ENCODE results near the gene TTC13. TPM values are rescaled to one million over a fixed set of nuclear protein-coding genes. Genes with fewer than 3 reads are reported as not detected.

TTC13 gene
- total RNA-seq, 3 donors from 2014 or later = 10.5 to 14.3 (median 13.1) TPM

DNA sequence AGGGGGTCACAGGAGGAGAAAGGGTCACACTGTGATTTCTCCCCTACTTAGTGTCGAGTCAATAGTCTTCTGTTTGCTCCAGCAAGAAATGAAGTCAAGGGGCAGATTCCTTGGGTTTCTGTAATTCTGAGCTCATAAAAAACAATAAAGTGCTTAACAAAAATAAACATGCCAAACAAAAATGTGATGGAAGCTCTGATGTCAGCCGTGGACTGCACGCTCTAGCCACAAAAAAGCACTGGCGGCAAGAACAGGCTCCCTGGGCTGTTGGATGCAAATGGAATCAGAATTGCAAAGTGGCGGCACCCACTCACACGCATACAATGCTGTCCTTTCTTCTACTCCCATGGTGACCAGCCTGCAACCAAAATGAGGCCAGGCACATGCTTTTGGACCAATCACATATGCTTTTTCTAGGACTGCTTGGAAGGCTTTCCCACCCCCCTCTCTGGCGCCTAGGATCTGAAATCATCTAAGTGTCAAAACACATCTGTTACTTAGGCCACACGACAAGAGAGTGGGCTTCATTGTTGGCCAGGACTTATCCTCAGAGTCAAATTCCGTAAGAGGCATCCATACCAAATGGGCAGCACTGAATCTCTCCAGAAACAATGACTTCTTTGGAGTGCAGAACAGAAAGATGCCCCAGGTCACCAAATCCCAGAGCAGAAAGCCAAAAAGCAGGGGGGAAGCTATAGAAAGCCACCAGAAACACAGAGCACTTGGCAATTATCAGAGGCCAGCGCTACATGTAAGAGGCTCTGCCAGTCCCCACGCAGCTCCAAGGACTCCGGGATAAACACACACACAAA is 119.5 kb downstream of the TTC13 start:
- H3K36me3 Mint-ChIP-seq (ENCODE audit: insufficient read depth) = peaks cover 10% of the 10 kb centered on the region
- H3K4me3 Mint-ChIP-seq = no peak overlapping the region
- no peak for ATAC-seq
- DNase-seq = no peak
- peaks cover 5% of the 10 kb centered on the region for H3K4me1 Mint-ChIP-seq (ENCODE audit: low read depth)
- no peaks in the 10 kb centered on the region for H3K9me3 Mint-ChIP-seq
- no peaks in the 10 kb centered on the region for H3K27me3 Mint-ChIP-seq (ENCODE audit: low read depth)

DNA sequence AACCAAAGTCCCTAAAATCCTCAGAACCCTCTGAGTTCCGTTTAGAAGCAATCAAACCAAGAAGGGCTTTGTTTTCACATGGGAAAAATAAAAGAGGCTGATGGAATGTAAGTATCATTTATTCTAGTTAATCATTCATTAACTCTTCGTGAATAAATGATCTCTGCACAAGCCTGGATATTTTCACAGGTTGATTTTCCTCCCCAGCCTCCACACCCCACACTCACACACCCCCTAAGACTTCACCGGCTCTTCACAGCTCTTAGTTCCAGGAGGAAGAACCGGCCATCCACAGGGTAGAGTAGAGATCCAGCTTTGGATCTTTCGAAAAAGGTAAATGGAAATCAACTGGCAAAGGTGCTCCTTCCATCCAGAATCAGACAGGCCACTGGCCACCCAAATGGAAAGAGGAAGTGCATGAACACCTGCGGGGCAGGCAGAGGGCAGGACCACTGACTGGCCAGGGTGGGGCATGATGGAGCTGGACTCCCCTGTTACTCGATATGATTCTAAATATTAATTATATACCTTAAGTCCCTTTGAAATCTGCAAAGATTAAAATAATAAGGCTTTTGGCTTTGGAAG is 120.3 kb downstream of the TTC13 start:
- H3K9me3 Mint-ChIP-seq = no peaks in the 10 kb centered on the region
- DNase-seq (no peak), ATAC-seq (no peak)
- peaks cover 11% of the 10 kb centered on the region for H3K36me3 Mint-ChIP-seq (ENCODE audit: insufficient read depth)
- H3K4me1 Mint-ChIP-seq (ENCODE audit: low read depth) = peaks cover 3% of the 10 kb centered on the region
- H3K4me3 Mint-ChIP-seq = no peak overlapping the region
- no peaks in the 10 kb centered on the region for H3K27me3 Mint-ChIP-seq (ENCODE audit: low read depth)

DNA sequence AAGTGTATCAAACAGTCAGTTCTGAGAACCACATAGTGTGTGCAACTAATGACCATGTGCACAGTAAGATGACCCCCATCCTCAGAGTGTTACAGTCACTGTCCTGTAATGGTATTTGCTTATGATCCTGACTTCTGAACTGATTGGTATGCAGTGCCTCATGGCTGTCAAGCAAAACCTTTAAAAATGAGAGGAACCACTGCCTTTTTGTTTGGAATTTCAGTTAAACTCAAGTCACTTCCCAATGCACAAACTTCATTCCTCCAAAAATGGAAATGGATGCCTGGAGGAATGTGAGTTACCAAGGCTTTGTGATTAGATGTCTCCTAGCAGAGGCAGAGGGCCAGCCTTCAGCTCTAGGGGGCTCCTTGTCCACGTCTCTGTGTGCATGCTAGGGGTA is 120.8 kb downstream of the TTC13 start:
- Mint-ChIP-seq H3K4me1 (ENCODE audit: low read depth) (no peaks in the 10 kb centered on the region), H3K36me3 (ENCODE audit: insufficient read depth) (peaks cover 11% of the 10 kb centered on the region), H3K4me3 (no peak overlapping the region), H3K27me3 (ENCODE audit: low read depth) (no peaks in the 10 kb centered on the region), H3K9me3 (no peaks in the 10 kb centered on the region)
- no peak for DNase-seq
- no peak for ATAC-seq

DNA sequence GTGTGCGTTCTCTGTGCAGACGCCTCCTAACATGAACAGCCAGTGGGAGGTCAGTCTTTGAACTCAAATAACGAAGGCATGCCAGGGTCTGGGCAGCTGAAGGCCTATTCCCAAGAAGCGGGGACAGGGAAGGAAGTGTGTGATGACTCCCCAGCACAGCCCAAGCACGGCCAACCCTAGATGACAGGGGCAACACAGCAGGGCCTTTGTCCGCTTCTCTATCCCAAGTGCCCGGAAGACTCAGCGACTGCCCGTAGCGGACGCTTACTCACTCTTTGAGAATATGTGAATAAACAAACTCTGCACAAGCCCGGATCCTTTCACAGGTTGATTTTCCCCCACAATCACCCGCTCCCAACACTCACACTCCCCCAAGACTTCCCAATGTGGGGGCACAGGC is 121.6 kb downstream of the TTC13 start:
- Mint-ChIP-seq H3K9me3 (no peaks in the 10 kb centered on the region), H3K4me1 (ENCODE audit: low read depth) (no peaks in the 10 kb centered on the region), H3K4me3 (no peak overlapping the region), H3K36me3 (ENCODE audit: insufficient read depth) (peaks cover 13% of the 10 kb centered on the region), H3K27me3 (ENCODE audit: low read depth) (no peaks in the 10 kb centered on the region)
- no peak for ATAC-seq
- DNase-seq = no peak

Other genes starting within 250 kb of the TTC13 start
- gene CAPN9, start 231.5 kb downstream of the TTC13 start, total RNA-seq = not detected
- 1 to 10 TPM; 4.7 to 5.2 (median 4.9) TPM for gene C1orf198, start 110.3 kb downstream of the TTC13 start, total RNA-seq
- gene ARV1, start 233 bp upstream of the TTC13 start, total RNA-seq = 10 to 100 TPM; 15.9 to 19.3 (median 16.5) TPM
- gene FAM89A, start 61.4 kb upstream of the TTC13 start, total RNA-seq = 10 to 100 TPM; 18.1 to 18.9 (median 18.8) TPM
- not detected for gene TRIM67, start 183.2 kb upstream of the TTC13 start, total RNA-seq